Glutamatergic neuron (in vitro differentiated cells): ENCODE measurements around the gene AKR1B15. TPM values are rescaled to one million over a fixed set of nuclear protein-coding genes. Genes with fewer than 3 reads are reported as not detected.
"Not testable (repeated sequence)": the region's sequence is repeated elsewhere in the genome, so short reads cannot be mapped to it uniquely, and the experiment has no call there.

ENCODE experiments used
- DNase-seq: peaks from one replicate; pipeline ENCODE4 v3.0.0; 2022
- H3K27ac Mint-ChIP-seq: one replicate; pipeline ENCODE4 v1.8.0; 2020; ENCODE audit warnings: mild to moderate bottlenecking, mixed read lengths, inconsistent platforms; ENCODE audit not compliant: unreplicated experiment
- H3K27me3 Mint-ChIP-seq: one replicate; pipeline ENCODE4 v1.8.0; 2020; ENCODE audit warnings: mild to moderate bottlenecking, moderate library complexity, mixed read lengths, inconsistent platforms; ENCODE audit not compliant: unreplicated experiment
- H3K36me3 Mint-ChIP-seq: one replicate; pipeline ENCODE4 v1.8.0; 2020; ENCODE audit warnings: mild to moderate bottlenecking, mixed read lengths, inconsistent platforms; ENCODE audit not compliant: unreplicated experiment
- H3K4me1 Mint-ChIP-seq: one replicate; pipeline ENCODE4 v1.8.0; 2020; ENCODE audit warnings: mild to moderate bottlenecking, low read depth, mixed read lengths, inconsistent platforms; ENCODE audit not compliant: unreplicated experiment
- H3K4me3 Mint-ChIP-seq: one replicate; pipeline ENCODE4 v1.8.0; 2020; ENCODE audit warnings: mild to moderate bottlenecking, mixed read lengths, inconsistent platforms; ENCODE audit not compliant: unreplicated experiment
- H3K9me3 Mint-ChIP-seq: one replicate; pipeline ENCODE4 v1.8.0; 2020; ENCODE audit warnings: mild to moderate bottlenecking, moderate library complexity, mixed read lengths, inconsistent platforms; ENCODE audit not compliant: unreplicated experiment
- CTCF ChIP-seq: fragments of 200-600 bp; sonication (generic); IDR thresholded peaks from one replicate; pipeline ENCODE4 v1.5.0; 2021; ENCODE audit not compliant: partially characterized antibody, unreplicated experiment
- total RNA-seq: library from RNA; stranded (reverse); fragmentation: NEBNext Ultra II Directional; extraction: Animal tissue kit (Norgen Biotek cat#: 25700); gene quantifications from one replicate; pipeline ENCODE4 v1.2.1, GENCODE V29; 2021; ENCODE audit not compliant: unreplicated experiment

AKR1B15 gene
- total RNA-seq, 1 donor from 2014 or later, result not detected

GRCh38 chr7:134514106-134514505 is 34.8 kb upstream of the AKR1B15 start:
- no peak for DNase-seq
- H3K27me3 Mint-ChIP-seq, result peaks cover 1% of the 10 kb centered on the region
- no peak overlapping the region for H3K27ac Mint-ChIP-seq
- H3K4me1 Mint-ChIP-seq, result peaks cover 3% of the 10 kb centered on the region
- no peak overlapping the region for H3K4me3 Mint-ChIP-seq
- no peaks in the 10 kb centered on the region for H3K36me3 Mint-ChIP-seq
- peaks cover 2% of the 10 kb centered on the region for H3K9me3 Mint-ChIP-seq
- TF ChIP-seq CTCF, result no peak

GRCh38 chr7:134514663-134515062 is 34.2 kb upstream of the AKR1B15 start:
- Mint-ChIP-seq H3K4me1 (peaks cover 3% of the 10 kb centered on the region), H3K4me3 (no peak overlapping the region), H3K9me3 (peaks cover 2% of the 10 kb centered on the region), H3K27me3 (peaks cover 1% of the 10 kb centered on the region), H3K36me3 (no peaks in the 10 kb centered on the region), H3K27ac (no peak overlapping the region)
- no peak for DNase-seq
- TF ChIP-seq CTCF, result peak; percentile 90

GRCh38 chr7:134515569-134516468 is 33.1 kb upstream of the AKR1B15 start:
- no peak for DNase-seq
- Mint-ChIP-seq H3K27me3 (peaks cover 1% of the 10 kb centered on the region), H3K36me3 (no peaks in the 10 kb centered on the region), H3K4me1 (peaks cover 3% of the 10 kb centered on the region), H3K9me3 (peaks cover 2% of the 10 kb centered on the region), H3K27ac (no peak overlapping the region), H3K4me3 (no peak overlapping the region)
- TF ChIP-seq CTCF, result no peak

- H3K9me3 Mint-ChIP-seq, result no peaks in the 10 kb centered on the region
- H3K27me3 Mint-ChIP-seq, result peaks cover 2% of the 10 kb centered on the region
- H3K36me3 Mint-ChIP-seq, result no peaks in the 10 kb centered on the region
- no peak for TF ChIP-seq CTCF
- no peak overlapping the region for H3K27ac Mint-ChIP-seq
- peaks cover 6% of the 10 kb centered on the region for H3K4me1 Mint-ChIP-seq
- DNase-seq, result no peak
- no peak overlapping the region for H3K4me3 Mint-ChIP-seq
Measured at GRCh38 chr7:134520130-134520529, 28.8 kb upstream of the AKR1B15 start.

- no peak overlapping the region for H3K4me3 Mint-ChIP-seq
- no peaks in the 10 kb centered on the region for H3K9me3 Mint-ChIP-seq
- peaks cover 2% of the 10 kb centered on the region for H3K27me3 Mint-ChIP-seq
- no peak overlapping the region for H3K27ac Mint-ChIP-seq
- H3K4me1 Mint-ChIP-seq, result peaks cover 2% of the 10 kb centered on the region
- H3K36me3 Mint-ChIP-seq, result no peaks in the 10 kb centered on the region
- TF ChIP-seq CTCF, result no peak
- no peak for DNase-seq
Measured at GRCh38 chr7:134522601-134523000, 26.3 kb upstream of the AKR1B15 start.

- DNase-seq, H3K4me3 Mint-ChIP-seq: not testable (repeated sequence)
Measured at GRCh38 chr7:134525449-134525848, 23.5 kb upstream of the AKR1B15 start.

GRCh38 chr7:134526552-134527248 is 22.2 kb upstream of the AKR1B15 start:
- not testable (repeated sequence) for H3K4me1 Mint-ChIP-seq, H3K4me3 Mint-ChIP-seq, H3K27me3 Mint-ChIP-seq, H3K27ac Mint-ChIP-seq, H3K36me3 Mint-ChIP-seq, H3K9me3 Mint-ChIP-seq, DNase-seq

More at GRCh38 chr7:134525449-134525848, 23.5 kb upstream of the AKR1B15 start:
- H3K4me1 Mint-ChIP-seq, H3K9me3 Mint-ChIP-seq, H3K27me3 Mint-ChIP-seq, H3K27ac Mint-ChIP-seq, H3K36me3 Mint-ChIP-seq: not testable (repeated sequence)
